ENCODE results near the gene NT5DC1.

DNA sequence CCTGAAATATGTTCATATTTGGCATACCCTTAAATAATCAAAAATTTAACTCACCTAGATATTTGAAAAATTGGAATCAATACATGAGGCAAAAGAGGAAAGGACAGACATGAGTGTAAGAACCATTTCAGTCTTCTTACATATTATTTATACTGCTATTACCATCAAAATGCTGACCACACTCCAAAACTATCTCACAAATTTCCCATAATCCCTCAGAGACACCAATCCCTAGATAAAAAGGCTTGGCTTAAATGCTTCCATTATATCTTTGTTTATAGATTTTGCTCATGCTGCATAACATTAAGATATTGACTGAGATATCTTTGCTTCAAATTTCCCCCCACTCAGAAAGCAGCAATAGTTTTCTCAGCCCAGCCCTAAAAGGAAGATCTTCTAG lies 11.7 kb upstream of the NT5DC1 start:
- TF ChIP-seq, protein P1, sequence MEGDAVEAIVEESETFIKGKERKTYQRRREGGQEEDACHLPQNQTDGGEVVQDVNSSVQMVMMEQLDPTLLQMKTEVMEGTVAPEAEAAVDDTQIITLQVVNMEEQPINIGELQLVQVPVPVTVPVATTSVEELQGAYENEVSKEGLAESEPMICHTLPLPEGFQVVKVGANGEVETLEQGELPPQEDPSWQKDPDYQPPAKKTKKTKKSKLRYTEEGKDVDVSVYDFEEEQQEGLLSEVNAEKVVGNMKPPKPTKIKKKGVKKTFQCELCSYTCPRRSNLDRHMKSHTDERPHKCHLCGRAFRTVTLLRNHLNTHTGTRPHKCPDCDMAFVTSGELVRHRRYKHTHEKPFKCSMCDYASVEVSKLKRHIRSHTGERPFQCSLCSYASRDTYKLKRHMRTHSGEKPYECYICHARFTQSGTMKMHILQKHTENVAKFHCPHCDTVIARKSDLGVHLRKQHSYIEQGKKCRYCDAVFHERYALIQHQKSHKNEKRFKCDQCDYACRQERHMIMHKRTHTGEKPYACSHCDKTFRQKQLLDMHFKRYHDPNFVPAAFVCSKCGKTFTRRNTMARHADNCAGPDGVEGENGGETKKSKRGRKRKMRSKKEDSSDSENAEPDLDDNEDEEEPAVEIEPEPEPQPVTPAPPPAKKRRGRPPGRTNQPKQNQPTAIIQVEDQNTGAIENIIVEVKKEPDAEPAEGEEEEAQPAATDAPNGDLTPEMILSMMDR (IDR thresholded peaks at IDR 0.05), result no peak
- no peak for TF ChIP-seq POLR2A (IDR thresholded peaks at IDR 0.05)
